Tibial nerve (tissue), 4 donors: ENCODE data around the gene IQCC. TPM values are rescaled to one million over a fixed set of nuclear protein-coding genes. Genes with fewer than 3 reads are reported as not detected.

Experiments used
- DNase-seq, 2 donors: peaks; one replicate each; pipeline ENCODE4 v3.0.0-alpha.2; 2019; ENCODE audit warnings: low spot score in 2 of 2
- H3K27ac ChIP-seq, 4 donors: fragments of 200-600 bp; sonication (generic) in 3 of 4; one replicate each; pipeline ENCODE4 v1.5.1; 2017 to 2019; ENCODE audit warnings: mild to moderate bottlenecking in 1 of 4
- H3K27me3 ChIP-seq, 2 donors: fragments of 200-600 bp; sonication (generic) in 1 of 2; one replicate each; pipeline versions ENCODE4 v1.5.1 to v1.6.0; 2017 to 2019
- H3K36me3 ChIP-seq, 3 donors: fragments of 200-600 bp; sonication (generic); one replicate each; pipeline ENCODE4 v1.5.1; 2018 to 2019
- H3K4me1 ChIP-seq, 4 donors: fragments of 200-600 bp; sonication (generic) in 3 of 4; one replicate each; pipeline ENCODE4 v1.5.1; 2017 to 2019
- H3K4me3 ChIP-seq, 4 donors: fragments of 200-600 bp; sonication (generic) in 3 of 4; one replicate each; pipeline ENCODE4 v1.5.1; 2017 to 2019; ENCODE audit warnings: mild to moderate bottlenecking in 1 of 4, moderate library complexity in 1 of 4
- H3K9me3 ChIP-seq, 4 donors: fragments of 200-600 bp; sonication (generic) in 3 of 4; one replicate each; pipeline ENCODE4 v1.5.1; 2017 to 2019
- EP300 ChIP-seq, 2 donors: sonication (generic); formaldehyde crosslinking; IDR thresholded peaks; one replicate each; pipeline ENCODE4 v1.6.1; 2017; ENCODE audit warnings: antibody characterized with exemption in 2 of 2, mild to moderate bottlenecking in 1 of 2
- POLR2A ChIP-seq, 2 donors: fragments of 450-650 bp; IDR thresholded peaks; one replicate each; pipeline ENCODE4 v1.6.1; 2017; ENCODE audit warnings: antibody characterized with exemption in 2 of 2, mild to moderate bottlenecking in 2 of 2, moderate library complexity in 2 of 2
- WGBS, 2 donors: methylation state at CpG; one replicate each; pipeline ENCODE4 v1.1.5; 2018; 5-methylcytosine and 5-hydroxymethylcytosine counted together
- total RNA-seq, 4 donors: library from RNA; depleted of rRNA; stranded (reverse); fragments of >200 nt; gene quantifications; one replicate each; pipeline ENCODE4 v1.1.0, GENCODE V29; 2016
- TF ChIP-seq, protein P1 (sequence below), 5 experiments: fragments of 200-600 bp in 3 of 5; fragments of 450-650 bp in 2 of 5; sonication (generic) in 3 of 5; IDR thresholded peaks; one replicate each; pipeline ENCODE4 v1.5.1; 2016 to 2019; ENCODE audit warnings: antibody characterized with exemption in 5 of 5, mild to moderate bottlenecking in 3 of 5, moderate library complexity in 2 of 5

The IQCC gene
- total RNA-seq, 4 donors from 2014 or later = 2.4 to 4.7 (median 3.7) TPM

DNA sequence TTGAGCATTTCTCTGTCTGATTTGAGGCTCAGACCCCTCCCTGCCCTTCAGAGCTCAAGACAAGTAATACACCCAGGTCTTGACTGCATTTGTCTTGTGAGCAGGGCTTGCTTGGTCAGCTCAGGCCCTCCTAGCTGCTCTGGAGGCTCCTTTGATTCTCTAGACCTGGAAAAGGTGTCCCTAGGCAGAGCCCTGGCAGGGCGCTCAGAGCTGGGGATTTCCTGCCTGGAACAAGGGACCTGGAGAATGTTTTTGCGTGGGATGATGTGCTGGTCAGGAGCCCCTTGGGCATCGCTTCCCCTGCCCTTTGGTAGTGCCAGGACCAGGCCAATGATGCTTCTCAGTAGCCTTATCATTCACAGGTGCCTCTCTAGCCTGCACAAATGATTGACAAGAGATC is 9.9 kb upstream of the IQCC start:
- peaks cover 0 to 14% (median 7%) of the 10 kb centered on the region in 4 donors for H3K4me1 ChIP-seq
- TF ChIP-seq EP300 (IDR thresholded peaks at IDR 0.05) (no peak), POLR2A (IDR thresholded peaks at IDR 0.05) (no peak)
- TF ChIP-seq, protein P1, sequence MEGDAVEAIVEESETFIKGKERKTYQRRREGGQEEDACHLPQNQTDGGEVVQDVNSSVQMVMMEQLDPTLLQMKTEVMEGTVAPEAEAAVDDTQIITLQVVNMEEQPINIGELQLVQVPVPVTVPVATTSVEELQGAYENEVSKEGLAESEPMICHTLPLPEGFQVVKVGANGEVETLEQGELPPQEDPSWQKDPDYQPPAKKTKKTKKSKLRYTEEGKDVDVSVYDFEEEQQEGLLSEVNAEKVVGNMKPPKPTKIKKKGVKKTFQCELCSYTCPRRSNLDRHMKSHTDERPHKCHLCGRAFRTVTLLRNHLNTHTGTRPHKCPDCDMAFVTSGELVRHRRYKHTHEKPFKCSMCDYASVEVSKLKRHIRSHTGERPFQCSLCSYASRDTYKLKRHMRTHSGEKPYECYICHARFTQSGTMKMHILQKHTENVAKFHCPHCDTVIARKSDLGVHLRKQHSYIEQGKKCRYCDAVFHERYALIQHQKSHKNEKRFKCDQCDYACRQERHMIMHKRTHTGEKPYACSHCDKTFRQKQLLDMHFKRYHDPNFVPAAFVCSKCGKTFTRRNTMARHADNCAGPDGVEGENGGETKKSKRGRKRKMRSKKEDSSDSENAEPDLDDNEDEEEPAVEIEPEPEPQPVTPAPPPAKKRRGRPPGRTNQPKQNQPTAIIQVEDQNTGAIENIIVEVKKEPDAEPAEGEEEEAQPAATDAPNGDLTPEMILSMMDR (IDR thresholded peaks at IDR 0.05) = no peak
- no peaks in the 10 kb centered on the region for H3K9me3 ChIP-seq
- DNase-seq = no peak
- peaks cover 13 to 76% (median 22%) of the 10 kb centered on the region in 3 donors for H3K36me3 ChIP-seq
- WGBS, 2 donors = 77 to 90% methylated on average over 3 of the region's 3 CpGs
- no peak overlapping the region for H3K27ac ChIP-seq
- H3K4me3 ChIP-seq = no peak overlapping the region
- no peaks in the 10 kb centered on the region for H3K27me3 ChIP-seq

DNA sequence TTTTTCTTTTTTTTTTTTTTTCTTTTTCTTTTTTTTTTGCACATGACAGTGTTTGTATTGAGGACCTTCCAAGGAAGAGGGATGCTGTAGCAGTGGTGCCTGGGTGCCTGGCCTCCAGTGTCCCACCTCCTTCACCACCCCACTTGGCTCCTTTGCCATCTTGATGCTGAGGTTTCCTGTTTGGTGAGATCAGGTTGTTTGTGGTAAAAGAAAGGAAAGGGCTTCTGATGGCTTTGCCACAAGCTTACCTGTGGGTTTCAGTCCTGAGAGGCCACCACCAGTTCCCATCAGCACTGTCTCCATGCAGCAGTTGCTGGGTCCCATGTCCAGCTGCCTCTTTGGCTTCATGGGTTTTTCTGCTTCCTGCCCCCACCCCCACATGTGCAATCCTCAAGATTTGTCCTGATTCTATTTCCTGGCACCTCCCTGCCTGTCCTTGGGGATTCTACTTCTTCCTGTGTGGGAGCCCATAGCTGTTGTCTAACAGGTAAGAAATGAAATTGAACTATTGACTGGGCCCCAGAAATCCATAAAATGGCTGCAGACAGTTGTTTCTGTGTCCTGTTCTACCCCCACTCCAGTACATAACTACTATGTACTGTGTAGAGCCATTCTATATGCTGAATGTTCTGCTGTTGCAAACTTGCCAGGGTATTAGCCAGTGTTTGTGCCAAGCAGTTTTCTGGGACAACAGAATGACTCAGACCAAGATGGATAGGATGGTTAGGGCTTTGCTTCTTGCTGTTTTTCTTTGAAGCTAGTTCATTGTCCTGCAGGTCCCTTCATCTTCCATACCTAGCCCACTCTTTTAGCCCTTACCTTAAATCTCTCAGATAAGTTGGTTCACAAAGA is 9.3 kb upstream of the IQCC start:
- no peaks in the 10 kb centered on the region for H3K9me3 ChIP-seq
- no peak for DNase-seq
- TF ChIP-seq EP300 (IDR thresholded peaks at IDR 0.05) (no peak), POLR2A (IDR thresholded peaks at IDR 0.05) (no peak)
- TF ChIP-seq, protein P1 (IDR thresholded peaks at IDR 0.05) = no peak

DNA sequence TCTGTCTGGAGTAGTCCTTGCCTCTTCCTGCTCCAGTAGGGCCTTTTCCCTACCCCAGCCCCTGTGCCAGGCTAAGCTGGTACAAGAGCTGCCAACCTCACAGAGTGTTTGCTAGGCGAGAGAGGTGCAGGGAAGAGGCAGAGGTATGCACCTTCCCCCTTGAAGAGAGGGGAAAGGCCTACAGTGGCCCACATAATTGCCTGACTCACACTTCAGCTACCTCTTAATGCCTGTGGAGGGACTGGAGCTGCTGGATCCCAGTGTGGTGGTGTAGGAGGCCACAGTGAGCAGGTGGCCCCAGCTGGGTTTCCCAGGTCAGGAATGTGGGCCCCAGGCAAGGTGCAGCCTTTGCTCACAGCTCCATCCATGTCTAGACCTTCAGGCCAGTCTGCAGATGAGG is 8.4 kb upstream of the IQCC start:
- peaks cover 12 to 61% (median 20%) of the 10 kb centered on the region in 3 donors for H3K36me3 ChIP-seq
- TF ChIP-seq, protein P1 (IDR thresholded peaks at IDR 0.05) = no peak
- TF ChIP-seq POLR2A (IDR thresholded peaks at IDR 0.05) (no peak), EP300 (IDR thresholded peaks at IDR 0.05) (no peak)
- H3K27me3 ChIP-seq = no peaks in the 10 kb centered on the region
- H3K27ac ChIP-seq = no peak overlapping the region
- no peaks in the 10 kb centered on the region for H3K9me3 ChIP-seq
- DNase-seq = no peak
- H3K4me3 ChIP-seq = no peak overlapping the region
- 93 to 100% methylated on average over 1 of the region's 1 CpG for WGBS, 2 donors
- H3K4me1 ChIP-seq = peaks cover 0 to 28% (median 13%) of the 10 kb centered on the region in 4 donors

More for the DNA sequence above, 9.3 kb upstream of the IQCC start:
- Histone ChIP-seq H3K4me3 (no peak overlapping the region), H3K27me3 (no peaks in the 10 kb centered on the region), H3K36me3 (peaks cover 12 to 70% (median 20%) of the 10 kb centered on the region in 3 donors), H3K27ac (no peak overlapping the region), H3K4me1 (peaks cover 0 to 19% (median 7%) of the 10 kb centered on the region in 4 donors)

DNA sequence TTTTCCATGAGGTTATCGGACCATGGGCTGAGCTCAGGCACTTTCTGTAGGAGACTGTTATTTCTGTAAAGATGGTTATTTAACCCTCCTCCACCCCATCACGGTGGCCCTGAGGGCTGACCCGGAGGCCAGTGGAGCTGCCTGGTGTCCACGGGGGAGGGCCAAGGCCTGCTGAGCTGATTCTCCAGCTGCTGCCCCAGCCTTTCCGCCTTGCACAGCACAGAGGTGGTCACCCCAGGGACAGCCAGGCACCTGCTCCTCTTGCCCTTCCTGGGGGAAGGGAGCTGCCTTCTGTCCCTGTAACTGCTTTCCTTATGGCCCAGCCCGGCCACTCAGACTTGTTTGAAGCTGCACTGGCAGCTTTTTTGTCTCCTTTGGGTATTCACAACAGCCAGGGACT is 7.6 kb upstream of the IQCC start:
- H3K4me3 ChIP-seq = no peak overlapping the region
- H3K27ac ChIP-seq = peak overlapping the region in 1 of 4 donors; percentile 14
- H3K36me3 ChIP-seq = peaks cover 5 to 53% (median 20%) of the 10 kb centered on the region in 3 donors
- no peaks in the 10 kb centered on the region for H3K27me3 ChIP-seq
- peaks cover 0 to 30% (median 14%) of the 10 kb centered on the region in 4 donors for H3K4me1 ChIP-seq
- no peak for DNase-seq
- no peaks in the 10 kb centered on the region for H3K9me3 ChIP-seq
- WGBS, 2 donors = 44 to 54% methylated on average over 6 of the region's 6 CpGs
- TF ChIP-seq POLR2A (IDR thresholded peaks at IDR 0.05) = no peak
- TF ChIP-seq, protein P1 (IDR thresholded peaks at IDR 0.05) = no peak
- no peak for TF ChIP-seq EP300 (IDR thresholded peaks at IDR 0.05)
